ENCODE data around the gene SDS.

SDS gene

GRCh38 chr12:113403435-113404415 is at the start of gene SDS:
TSS of gene SDS (minus strand) at chr12:113403887. CDS start at chr12:113399708, 4,179 bp downstream.
- no peak for DNase-seq (ENCODE audit: low read depth)

- no peak for DNase-seq (ENCODE audit: low read depth)
These were observed 49.6 kb upstream of the SDS start for GRCh38 chr12:113453330-113453729.

DNA sequence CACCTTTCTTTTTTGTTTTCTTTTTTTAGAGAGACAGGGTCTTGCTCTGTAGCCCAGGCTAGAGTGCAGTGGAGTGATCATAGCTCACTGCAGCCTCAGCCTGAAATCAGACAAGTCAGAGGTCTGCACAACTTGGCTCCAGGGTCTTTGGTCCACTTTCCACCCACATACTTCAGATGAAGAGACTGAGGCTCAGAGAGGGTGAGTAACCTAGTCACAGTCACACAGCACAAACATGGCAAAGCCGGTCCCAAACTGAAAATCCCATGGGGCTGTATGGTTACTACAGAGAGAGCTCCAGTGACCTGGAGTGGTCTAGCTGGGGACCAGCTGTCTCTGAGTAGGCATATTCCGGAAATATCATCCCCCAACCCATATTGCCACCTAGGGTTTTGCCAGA is 48.8 kb upstream of the SDS start:
- DNase-seq (ENCODE audit: low read depth), result no peak

- no peak for DNase-seq (ENCODE audit: low read depth)
These were observed 46.2 kb upstream of the SDS start for GRCh38 chr12:113449839-113450238.

DNA sequence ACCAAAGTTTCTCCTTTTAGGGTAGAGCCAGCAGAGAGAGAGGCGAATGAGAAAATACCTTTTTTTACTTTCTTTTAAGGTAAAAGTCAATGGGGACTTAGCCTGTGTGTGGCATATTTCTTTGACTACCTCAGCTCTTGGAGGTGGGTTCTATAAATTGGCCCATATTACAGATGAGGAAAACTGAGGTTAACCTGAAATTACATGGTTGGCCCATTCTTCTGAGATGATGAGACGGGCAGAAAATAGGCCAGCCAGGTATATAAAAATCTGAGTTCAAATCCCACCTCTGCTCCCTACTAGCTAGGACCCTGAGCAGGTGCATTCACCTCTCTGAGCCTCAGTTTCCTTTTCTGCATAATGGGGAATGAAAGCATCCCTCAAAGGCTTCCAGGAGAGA is 45.6 kb upstream of the SDS start:
- no peak for DNase-seq (ENCODE audit: low read depth)

DNA sequence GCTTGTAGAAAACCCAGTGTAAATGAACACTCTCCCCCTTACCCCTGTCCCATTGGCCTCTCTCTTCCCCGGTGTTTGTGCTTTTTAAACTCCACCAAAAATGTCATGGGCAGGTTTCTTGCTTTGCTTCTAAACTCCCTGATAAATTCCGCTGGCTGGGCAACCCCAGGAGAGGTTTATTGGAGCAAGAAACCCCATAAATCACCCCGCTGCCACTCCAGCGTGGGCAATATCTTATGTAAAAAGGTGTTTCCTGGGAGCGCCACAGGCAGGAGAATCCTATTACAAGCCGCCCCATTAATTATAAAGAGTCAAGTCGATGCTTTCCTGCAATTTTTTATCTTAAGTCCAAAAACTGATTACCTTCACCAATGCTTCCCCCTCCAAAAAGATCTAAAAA is 45.2 kb upstream of the SDS start:
- DNase-seq (ENCODE audit: low read depth), result no peak

- no peak for DNase-seq (ENCODE audit: low read depth)
These were observed 42.0 kb upstream of the SDS start for GRCh38 chr12:113445544-113446171.

GRCh38 chr12:113443030-113443539 is 39.4 kb upstream of the SDS start:
- no peak for DNase-seq (ENCODE audit: low read depth)

GRCh38 chr12:113440947-113441782 is 37.5 kb upstream of the SDS start:
- no peak for DNase-seq (ENCODE audit: low read depth)

GRCh38 chr12:113440336-113440735 is 36.6 kb upstream of the SDS start:
- DNase-seq (ENCODE audit: low read depth), result no peak

DNA sequence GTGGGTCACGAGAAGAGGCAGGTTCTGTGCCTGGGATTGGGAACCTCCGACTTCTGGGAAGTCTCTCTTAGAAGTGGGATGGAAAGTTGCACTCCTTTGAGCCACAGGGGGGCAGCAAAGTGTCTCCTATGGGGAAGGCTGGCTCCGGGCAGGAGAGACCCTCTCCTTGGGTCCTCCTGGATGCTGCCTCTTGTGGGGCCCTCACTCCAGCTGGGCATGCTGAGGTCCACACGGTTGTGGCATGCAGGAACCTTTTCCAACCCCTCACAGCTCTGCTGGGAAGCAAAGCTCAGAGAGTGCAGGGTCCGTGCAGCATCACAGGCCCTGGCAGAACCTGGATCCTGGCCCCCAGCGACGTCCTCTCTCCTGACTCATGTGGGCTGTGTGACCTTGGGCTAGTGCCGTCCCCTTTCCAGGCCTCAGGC is 35.9 kb upstream of the SDS start:
- no peak for DNase-seq (ENCODE audit: low read depth)

DNA sequence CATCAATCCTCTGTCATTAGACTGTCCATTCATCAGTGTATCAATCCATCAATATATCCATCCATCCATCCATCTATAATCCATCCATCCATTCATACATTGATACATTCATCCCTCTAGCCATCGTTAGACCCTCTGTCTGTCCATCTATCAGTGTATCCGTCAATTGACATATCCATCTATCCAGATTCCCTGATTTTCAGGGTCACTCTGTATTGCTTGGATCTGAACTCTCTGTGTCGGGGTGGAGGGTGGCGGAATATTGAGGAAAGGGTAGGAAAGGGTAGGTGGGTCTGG is 35.6 kb upstream of the SDS start:
- DNase-seq (ENCODE audit: low read depth), result no peak

DNA sequence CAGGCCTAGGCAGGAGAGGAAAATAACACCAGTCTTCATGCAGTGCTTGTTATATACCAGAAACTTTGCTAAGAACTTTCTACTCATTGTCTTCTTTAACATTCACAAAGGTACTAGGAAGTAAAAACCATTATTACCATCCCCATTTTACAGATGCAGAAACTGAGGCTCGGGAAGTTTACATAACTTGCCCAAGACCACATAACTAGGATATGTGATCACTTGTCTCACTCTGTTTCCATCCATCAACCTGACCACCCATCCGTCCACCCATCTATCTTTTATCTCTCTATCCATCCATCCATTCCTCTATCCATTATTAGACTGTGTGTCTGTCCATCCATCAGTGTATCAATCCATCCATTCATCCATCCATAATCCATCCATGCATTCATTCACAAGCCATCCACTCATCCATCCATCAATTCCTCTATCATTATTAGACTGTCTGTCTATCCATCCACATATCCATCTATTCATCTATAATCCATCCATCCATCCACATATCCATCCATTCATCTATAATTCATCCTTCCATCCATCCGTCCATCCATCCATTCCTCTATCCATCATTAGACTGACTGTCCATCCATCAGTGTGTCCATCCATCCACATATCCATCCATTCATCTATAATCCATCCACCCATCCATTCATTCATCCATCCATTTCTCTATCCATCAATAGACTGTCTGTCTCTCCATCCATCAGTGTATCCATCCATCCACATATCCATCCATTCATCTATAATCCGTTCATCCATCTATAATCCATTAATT is 35.0 kb upstream of the SDS start:
- no peak for DNase-seq (ENCODE audit: low read depth)

GRCh38 chr12:113437729-113438100 is 34.0 kb upstream of the SDS start:
- no peak for DNase-seq (ENCODE audit: low read depth)

GRCh38 chr12:113436993-113437728 is 33.5 kb upstream of the SDS start:
- DNase-seq (ENCODE audit: low read depth), result no peak

DNA sequence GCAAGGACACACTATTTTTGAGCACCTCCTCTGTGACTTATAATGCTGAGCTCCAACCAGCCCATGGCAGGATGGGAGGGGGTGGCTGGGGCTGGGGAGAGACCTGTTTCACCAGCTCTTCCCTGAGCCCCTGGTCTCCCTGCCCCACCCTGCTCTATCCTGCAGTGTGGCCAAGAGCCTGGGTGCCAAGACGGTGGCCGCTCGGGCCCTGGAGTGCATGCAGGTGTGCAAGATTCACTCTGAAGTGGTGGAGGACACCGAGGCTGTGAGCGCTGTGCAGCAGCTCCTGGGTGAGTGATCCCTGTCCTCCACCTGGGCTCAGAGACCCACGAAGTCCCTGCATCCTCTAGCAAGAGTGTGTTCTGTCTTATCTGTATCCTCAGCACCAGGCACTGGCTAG is 32.9 kb upstream of the SDS start:
- no peak for DNase-seq (ENCODE audit: low read depth)

DNA sequence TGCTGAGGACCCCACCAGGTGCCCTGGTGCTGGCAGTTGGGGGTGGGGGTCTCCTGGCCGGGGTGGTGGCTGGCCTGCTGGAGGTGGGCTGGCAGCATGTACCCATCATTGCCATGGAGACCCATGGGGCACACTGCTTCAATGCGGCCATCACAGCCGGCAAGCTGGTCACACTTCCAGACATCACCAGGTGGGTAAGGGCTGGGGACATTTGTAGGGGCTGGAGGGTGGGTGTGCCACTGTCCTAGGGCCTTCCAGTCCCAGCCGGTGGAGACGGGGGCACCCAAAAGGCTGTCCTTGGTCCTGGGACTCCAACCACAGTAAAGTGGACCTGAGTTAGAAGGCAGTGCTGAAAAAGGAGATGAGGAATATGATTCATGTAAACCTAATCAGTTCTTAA is 31.7 kb upstream of the SDS start:
- no peak for DNase-seq (ENCODE audit: low read depth)

GRCh38 chr12:113432986-113433385 is 29.3 kb upstream of the SDS start:
- no peak for DNase-seq (ENCODE audit: low read depth)

GRCh38 chr12:113428482-113428881 is 24.8 kb upstream of the SDS start:
- no peak for DNase-seq (ENCODE audit: low read depth)

DNA sequence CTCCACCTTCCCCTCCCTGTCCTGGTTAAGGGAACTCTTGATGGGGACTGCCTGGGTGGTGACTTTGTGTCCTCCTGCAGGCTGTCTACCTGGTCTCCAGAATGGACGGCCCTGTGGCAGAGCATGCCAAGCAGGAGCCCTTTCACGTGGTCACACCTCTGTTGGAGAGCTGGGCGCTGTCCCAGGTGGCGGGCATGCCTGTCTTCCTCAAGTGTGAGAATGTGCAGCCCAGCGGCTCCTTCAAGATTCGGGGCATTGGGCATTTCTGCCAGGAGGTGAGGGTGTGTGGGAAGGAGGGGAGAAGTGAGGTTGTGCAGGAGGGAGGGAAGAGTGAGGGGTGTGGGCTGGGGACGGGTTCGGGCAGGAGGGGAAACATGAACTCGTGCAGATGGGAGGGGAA is 24.2 kb upstream of the SDS start:
- DNase-seq (ENCODE audit: low read depth), result no peak

GRCh38 chr12:113425960-113426453 is 22.3 kb upstream of the SDS start:
- DNase-seq (ENCODE audit: low read depth), result no peak

Measured in non-pigmented ciliary epithelial cell (primary cell).